Kidney glomerular epithelial cell (primary cell): Measurements from ENCODE around the gene WFDC5.
"Not testable (repeated sequence)": the region's sequence is repeated elsewhere in the genome, so short reads cannot be mapped to it uniquely, and the experiment has no call there.

Experiments used
- DNase-seq: peaks from one replicate; lab custom pipeline; 2025; lab: John Stamatoyannopoulos, UW

WFDC5 gene, protein sequence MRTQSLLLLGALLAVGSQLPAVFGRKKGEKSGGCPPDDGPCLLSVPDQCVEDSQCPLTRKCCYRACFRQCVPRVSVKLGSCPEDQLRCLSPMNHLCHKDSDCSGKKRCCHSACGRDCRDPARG

GRCh38 chr20:45114465-45115385, at the start of gene WFDC5:
WFDC5 (minus strand) TSS chr20:45115174; CDS start chr20:45115083, 91 bp downstream.
- no peak for DNase-seq

- no peak for DNase-seq
Measured at GRCh38 chr20:45163083-45163803, 48.3 kb upstream of the WFDC5 start.

DNA sequence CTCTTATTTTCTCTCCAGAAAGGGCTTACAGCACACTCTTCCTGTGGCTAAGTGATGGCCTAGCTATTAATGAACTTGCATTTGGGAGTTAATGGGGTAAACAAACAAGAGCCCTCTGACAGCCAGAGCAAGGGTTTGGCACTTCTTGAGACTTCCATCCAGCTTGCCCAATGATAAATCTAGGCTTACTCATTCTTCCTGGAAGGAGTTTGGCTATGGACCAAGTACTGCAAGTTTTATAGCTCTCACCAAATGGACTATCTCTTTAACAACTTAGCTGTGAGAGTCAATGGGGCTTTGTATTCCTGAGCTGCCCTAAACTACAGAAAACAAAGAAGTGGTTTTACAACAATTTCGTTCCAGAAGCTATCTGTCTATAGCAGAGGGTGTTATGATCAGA, 43.0 kb upstream of the WFDC5 start:
- DNase-seq = peak; percentile 58

GRCh38 chr20:45156713-45157112, 41.7 kb upstream of the WFDC5 start:
- no peak for DNase-seq

DNA sequence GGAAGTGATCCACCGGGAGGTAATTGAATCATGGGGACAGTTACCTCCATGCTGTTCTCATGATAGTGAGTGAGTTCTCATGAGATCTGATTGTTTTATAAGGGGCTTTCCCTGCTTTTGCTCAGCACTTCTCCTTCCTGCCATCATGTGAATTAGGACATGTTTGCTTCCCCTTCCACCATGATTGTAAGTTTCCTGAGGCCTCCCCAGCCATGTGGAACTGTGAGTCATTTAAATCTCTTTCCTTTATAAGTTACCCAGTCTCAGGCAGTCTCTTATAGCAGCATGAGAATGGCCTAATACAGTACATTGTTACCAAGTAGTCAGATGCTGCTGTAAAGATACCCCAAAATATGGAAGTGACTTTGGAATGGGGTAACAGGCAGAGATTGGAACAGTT, 39.8 kb upstream of the WFDC5 start:
- DNase-seq = not testable (repeated sequence)

- no peak for DNase-seq
Measured at GRCh38 chr20:45154183-45154582, 39.2 kb upstream of the WFDC5 start.

DNA sequence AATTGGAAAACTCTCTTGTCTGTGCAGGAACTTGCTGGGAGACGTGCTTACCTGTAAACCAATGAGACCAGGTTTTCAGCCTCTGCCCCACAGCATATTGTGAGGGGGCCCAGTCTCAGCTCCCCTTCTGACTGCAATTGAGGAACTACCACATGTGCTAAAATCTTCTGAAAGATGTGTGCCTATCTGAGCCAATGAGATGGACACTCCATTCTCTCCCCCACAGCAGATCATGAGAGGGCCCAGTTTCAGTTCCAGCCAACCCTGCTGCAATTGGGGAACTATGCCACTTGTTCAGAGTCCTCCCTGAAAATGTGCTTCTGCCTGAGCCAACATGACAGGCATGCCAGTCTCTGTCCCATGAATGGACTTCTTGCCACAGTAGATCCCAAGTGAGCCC, 38.8 kb upstream of the WFDC5 start:
- DNase-seq = no peak

GRCh38 chr20:45153147-45153546, 38.2 kb upstream of the WFDC5 start:
- no peak for DNase-seq

DNA sequence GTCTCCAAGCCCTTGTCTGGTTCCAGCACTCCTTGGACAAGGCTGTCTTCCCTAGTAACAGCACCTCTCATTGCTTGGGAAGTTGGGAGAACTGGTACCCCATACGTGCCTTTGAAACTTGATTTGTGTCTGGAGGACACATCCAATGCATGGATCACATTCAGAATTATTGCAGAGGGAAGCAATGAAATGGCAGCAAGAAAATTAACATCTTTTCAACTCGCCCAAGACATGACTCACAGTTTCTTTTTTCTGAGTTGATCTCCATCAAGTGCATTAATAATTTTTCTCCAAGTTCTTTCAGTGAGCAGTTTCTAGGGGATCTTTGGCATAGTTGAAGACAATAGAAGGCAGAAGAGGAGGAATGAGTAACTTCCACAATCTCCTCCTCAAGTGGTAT, 37.4 kb upstream of the WFDC5 start:
- DNase-seq = no peak

DNA sequence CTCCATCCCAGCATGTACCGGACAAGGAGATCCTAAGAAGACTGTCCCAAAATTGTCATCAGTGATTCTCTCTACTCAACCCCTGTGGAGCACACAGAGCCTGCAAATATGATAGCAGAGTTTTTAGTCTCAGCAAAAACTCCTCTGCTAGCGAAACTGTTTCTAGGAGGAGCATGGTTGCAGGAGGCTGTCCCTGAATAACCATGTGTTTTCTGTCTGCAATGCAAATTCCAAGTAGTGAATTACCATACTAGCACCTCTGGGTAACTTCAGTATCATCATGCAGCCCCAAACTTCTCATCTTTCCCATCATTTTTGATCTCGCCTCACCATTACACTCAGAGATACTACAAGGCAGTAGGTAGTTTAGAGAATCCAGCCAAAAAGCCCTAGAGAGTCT, 34.1 kb upstream of the WFDC5 start:
- no peak for DNase-seq

GRCh38 chr20:45140836-45141235, 25.9 kb upstream of the WFDC5 start:
- DNase-seq = no peak

DNA sequence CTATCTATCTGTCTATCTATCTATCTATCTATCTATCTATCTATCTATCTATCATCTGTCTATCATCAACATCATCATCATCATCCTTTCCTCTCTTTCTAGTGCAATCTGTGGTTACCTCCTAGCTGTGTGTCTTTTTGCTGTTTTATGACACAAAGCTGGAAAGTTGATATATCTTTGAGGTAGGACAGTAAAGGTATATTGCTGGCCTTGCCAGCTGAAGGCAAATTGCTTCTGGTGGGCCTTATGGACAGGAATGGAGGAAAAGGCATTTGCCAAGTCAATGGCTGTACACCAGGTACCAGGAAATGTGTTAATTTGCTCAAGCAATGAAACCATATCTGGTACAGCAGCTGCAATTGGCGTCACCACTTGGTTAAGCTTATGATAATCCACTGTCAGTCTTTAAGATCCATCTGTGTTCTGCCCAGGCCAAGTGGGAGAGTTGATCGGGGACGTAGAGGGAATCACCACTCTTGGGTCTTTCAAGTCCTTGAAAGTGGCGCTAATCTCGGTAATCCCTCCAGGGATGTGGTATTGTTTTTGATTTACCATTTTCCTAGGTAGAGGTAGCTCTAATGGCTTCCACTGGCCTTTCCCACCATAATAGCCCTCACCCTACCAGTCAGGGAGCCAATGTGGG, 24.9 kb upstream of the WFDC5 start:
- not testable (repeated sequence) for DNase-seq

- DNase-seq = peak; percentile 16
Measured at GRCh38 chr20:45138561-45139300, 23.8 kb upstream of the WFDC5 start.

- no peak for DNase-seq
Measured at GRCh38 chr20:45136911-45137310, 21.9 kb upstream of the WFDC5 start.

- peak; percentile 81 for DNase-seq
Measured at GRCh38 chr20:45128099-45128498, 13.1 kb upstream of the WFDC5 start.

DNA sequence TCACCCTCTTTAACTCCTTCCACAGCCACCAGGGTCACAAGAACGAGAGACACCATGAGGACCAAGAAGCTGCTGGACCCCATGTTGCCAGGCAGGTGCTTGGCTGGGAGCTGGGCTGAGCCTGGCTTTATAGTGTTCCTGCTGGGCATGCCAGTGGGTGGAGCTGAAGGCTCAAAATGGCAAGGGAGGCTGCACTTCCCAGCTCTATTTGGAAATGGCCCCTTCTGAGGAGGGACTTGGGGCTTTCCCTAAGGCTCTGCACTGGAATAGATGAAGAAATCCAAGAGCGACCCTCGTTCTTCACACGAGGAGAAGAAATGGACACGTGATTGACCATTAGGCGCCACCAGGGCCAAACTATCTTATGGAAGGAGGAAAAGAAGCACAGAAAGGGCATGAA, 9.4 kb upstream of the WFDC5 start, which contains the start of gene WFDC12:
WFDC12 (minus strand) TSS at position 101 of the 400 bp plus-strand sequence; CDS start at position 83, 18 bp downstream.
- DNase-seq = no peak

DNA sequence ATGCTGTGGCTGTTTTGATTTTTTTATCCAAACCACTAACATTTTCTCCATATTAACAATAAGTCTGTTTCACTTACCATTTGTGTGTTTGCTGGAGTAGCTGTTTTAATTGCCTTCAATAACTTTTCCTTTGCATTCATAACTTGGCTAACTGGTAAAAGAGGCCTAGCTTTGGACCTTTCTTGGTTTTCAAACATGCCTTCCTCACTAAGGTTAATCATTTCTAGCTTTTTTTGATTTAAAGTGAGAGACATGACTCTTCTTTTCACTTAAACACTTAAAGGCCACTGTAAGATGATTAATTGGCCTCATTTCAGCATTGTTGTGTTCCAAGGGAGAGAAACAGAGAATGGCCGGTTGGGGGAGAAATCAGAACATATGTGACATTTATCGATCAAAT, 6.4 kb upstream of the WFDC5 start:
- DNase-seq = no peak

GRCh38 chr20:45119556-45120266, 4.7 kb upstream of the WFDC5 start:
- no peak for DNase-seq

DNA sequence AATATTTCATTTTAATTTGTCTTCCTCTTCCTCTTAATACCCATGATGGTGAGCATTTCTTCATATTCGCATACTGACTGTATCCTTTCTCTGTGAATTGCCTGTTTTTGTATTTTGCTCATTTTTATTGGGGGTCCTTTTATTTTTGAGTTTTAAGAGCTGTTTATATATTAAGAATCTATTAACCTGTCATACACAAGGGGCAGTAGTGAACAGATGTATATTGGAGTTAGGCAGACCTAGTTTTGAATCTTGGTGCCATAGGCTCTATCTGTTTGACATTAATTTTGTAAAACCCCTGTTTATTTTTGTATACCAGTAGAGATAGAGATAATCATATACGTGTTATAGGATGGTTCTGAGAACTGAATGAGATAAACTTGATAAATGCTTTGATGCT, 3.1 kb upstream of the WFDC5 start:
- no peak for DNase-seq

DNA sequence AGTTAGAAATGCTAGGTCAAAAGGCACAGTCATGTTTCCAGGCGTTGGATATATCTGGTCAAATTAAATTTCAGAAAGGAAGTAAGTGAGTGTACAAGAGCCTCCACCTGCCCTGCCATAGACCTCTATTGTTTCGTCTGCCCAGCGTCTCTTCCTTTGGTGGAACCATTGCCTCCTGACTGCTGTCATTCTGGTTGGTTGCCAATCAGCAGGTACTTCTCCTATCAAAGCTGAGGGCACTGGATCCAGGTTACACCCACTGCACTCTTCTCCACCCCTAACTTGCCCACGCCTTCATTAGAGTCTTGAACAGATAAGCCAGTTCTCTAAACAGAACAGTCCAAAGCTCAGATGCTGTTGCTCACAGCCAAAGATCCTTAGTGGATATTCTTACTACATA, 2.6 kb upstream of the WFDC5 start:
- no peak for DNase-seq

GRCh38 chr20:45115829-45116228, 855 bp upstream of the WFDC5 start:
- no peak for DNase-seq
